Raji (cell line): ENCODE data around the gene PER2.

Experiments
- POLR2A ChIP-seq: IDR thresholded peaks from 2 replicates; pipeline ENCODE4 v1.6.1; 2011; ENCODE audit warnings: low read depth, low read length, control low read depth; ENCODE audit not compliant: insufficient read depth

PER2 gene

DNA sequence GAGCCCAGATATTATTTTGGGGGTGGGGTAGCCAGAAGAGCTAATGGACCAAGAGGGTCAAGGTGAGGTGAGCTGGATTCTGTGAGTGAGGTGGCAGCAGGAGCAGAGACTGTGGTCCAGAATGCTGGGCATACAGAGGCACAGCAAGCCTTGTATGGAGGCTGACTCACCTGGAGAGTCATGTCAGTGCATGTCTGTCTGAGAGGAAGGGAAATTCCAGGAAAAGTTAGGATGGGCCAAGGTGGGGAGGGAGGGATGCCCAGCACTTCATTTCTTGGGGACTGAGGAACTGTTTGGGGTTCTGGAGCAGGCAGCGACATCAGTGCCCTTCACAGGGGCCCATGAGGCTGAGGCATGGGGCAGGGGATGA, 21.1 kb downstream of the PER2 start:
- no peak for TF ChIP-seq POLR2A

DNA sequence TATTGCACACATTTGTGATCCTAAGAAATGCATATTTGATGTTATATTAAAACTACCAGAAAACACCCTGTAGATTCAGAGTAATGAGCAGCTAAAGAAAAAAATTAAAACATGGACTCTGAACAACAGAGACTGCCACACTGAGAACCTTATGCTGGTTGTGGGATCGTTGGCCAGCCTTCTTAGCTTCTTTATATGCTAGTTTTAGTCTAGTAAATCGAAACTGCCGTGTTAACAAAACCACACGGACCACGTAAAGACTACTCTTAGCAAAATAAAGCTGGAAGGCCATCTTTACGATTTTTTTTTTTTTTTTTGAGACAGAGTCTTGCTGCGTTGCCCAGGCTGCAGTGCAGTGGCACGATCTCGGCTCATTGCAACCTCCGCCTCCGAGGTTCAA, 22.8 kb downstream of the PER2 start:
- no peak for TF ChIP-seq POLR2A

DNA sequence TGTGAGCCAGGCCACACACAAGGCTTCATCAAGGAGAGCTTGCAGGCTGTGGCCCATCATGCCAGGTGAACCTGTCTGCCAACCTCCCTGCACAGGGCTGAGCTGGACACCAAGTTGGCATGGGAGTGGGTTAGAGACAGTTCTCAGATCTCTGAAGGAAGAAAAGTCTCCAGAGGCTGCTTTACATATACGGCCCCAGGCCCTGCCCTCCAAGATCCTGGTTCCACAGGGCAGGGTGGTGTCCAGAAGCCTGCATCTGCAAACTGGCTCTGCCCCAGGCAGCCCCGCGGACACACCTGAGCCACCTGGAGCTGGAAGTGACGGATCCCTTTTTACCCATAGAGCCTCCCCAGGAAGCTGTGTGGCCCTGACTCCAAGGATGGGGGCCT, 24.3 kb downstream of the PER2 start:
- no peak for TF ChIP-seq POLR2A

DNA sequence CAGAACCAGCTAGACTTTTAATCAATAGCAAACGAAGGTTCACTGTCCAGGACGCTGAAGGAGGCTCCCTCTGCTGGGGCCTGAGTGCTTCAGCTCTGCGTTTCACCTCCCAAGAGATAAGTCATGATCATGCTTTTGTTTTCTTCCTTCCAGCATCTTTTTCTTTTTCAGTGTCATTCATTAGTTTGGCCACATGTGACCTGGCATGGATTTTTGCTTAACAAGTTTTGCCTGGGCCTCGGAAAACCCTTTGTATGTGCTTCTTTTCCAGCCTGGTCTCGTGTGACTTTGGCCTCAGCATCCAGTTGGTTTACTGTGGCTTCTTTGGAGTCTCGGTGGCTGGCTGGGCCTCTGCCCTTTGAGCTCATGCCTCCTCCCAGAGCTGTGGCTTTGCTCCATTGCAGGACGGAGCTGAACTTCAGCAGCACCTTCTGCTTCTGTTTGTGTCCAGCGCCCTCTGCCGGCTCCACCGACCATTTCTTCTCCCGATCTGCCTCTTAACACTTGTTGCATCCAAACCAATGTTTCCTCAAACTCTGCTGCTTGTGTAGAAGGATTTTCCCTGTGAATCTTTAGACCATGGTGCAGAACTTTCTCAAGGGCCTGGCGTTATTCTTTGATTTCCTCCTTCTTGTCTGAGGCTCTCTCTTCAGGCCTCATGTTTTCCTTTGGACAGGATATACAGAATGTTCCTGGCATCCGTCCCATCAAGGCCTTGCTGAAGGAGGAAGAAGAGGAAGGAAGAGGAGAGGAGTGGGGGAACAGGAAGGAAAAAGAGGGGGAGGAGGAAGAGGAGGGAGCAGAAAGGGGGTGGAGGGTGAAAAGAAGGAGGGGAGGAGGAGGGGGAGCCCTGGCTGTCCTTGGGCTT, 25.0 kb downstream of the PER2 start:
- no peak for TF ChIP-seq POLR2A

DNA sequence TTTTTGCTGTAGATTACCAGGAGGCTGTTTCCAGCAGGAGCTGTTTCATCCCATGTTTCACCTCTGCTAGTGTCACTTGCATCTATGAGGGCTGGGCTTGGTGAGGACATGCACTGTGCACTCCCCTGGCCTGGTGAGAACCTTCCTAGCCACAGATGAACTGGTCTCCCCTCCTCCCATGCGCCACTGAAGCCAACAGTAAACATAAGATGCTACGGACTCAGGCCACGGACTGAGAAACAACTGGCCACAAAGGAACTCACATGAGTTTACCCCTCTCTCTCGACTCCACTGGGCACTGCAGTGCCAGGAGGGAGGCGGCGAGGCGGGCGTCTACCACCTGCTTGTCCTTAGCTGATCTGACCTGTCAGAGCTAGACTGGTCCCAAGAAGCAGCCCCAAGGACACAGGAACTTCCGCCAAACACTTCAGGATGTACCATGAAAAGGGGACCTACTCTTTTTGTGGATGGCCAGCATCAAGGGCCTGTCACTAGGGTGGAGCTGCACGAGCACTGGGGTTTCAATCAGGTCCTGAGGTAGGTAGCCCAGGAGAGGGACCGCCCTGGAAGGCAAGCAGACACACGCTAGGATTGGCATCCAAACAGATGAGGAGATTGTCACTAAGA, 25.8 kb downstream of the PER2 start:
- TF ChIP-seq POLR2A: no peak

DNA sequence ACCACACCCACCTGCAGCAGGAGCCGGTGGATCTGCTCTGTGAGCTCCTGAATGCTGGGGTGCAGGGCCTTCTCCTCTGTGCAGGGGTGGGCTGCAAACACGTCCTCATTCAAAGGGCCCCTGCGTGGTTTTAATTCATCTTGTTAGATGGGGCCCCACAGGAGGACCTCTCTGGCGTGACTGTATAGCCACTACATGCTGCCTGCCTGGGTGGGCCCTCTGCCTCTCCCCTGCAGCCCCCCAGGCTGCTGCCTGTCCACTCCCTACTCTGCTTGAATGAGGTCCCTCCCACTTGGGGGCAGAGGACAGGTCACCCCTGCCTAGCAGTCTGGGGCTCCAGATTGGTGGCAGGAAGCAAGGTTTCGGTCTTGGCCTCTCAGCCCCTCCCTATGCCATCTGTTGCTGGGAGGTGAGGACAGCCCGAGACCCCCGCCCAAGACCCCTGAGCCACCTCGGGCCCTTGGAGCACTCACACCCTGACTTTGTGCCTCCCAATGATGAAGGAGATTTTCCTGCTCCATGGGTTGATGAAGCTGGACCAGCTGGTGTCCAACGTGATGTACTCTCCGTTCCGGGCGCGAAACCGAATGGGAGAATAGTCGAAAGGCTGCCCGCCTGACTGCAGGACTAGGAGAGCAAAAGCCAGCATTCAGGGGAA, 26.6 kb downstream of the PER2 start:
- no peak for TF ChIP-seq POLR2A

DNA sequence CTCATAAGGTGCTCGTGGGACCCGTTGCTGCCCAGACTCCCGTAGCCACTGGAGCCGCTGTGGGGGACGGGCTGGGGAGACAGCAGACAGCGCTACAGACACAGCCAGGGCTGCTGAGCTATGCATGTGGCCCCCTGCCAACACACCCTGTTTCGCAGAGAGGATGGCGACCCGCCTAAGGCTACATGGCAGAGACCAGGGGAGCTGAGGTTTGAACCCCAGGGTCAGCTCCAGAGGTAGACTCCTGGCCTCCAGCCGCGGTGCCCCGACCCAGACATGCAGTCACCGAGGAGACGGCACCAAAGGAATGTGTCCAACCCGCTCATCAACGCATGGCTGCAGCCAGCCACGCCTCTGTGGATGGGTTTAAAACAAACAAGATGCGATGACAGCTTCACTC, 27.5 kb downstream of the PER2 start:
- TF ChIP-seq POLR2A: no peak

DNA sequence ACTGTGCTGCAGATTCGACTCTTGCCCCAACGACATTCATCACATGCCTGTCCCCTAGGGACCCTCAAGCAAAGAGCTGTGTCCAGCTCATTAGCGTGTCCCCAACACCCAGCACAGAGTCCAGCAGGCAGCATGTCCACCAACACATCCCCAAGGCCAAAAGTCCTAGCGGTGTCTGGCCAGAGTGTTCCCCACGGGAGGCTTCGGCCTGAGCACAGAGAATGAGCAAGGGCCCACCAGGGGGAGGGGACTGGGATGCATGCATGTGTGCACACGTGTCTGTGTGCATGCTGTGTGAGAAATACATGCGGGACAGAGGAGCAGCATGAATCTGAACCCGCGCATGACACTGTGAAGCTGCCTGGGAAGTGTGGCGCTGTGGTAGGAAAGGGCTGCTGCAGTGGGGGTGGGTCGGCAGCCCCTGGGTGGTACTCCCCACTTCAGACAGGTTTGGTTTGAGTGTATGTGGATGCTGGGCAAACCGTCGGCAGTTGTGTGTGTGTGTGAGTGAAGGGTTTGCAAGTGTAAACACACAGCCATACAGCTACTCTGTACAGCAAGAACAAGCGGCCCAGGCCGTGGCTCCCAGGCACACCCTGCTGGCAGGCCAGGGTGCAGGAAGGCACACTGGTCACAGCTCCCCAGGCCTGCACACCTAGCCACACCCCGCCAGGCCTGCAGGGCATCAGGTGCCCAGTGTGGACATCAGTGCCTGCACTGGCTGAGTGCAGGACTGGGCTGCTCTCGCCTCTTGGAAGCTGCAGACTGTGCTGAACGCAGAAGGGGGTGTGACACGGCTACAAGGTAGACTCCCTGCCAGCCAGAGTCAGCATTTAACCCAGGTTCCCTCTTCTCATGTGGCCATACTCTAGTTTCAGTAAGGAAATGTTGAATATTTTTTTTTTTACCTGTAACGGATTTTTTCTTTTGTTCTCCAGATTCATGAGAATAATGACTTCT, 29.1 kb downstream of the PER2 start:
- TF ChIP-seq POLR2A: no peak

DNA sequence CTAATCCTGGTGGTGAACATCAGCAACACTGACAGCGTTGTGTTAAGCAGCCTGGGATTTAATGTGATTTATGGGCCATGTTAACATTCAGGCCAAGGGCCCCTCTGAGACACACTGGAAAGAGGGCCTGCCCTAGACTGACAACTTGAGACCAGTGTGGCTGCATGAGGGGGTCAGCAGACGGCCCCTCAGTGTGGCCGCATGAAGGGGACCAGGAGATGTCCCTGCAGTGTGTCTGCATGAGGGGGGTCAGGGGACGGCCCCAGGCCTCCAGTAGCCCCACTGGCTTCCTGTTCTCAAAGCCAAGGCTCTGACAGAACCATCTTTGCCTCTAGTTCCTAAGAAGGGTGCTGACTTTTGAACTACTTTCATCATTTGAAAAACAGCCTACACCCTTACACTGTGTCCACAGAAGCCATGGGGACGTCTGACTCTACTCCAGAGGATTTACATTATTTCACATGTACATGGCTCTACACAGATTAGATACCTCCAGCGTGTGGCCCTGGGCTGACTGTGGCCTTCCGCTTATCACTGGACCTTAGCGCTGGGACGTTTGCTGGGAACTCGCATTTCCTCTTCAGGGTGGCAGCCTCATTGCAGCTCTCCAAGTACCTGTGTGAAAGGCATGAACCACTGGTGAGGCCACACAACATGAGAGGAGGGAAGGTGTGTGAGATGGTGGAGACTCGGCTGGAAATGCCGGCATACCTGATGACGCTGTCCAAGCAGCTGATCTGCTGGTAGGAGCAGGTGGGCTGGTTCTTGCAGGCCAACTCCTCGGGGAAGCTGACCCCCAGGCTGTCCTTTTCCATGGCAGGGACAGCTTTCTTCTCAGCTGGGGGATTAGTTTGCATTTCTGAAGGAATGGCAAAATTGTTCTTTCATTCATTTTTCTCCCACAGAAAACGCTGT, 30.4 kb downstream of the PER2 start:
- TF ChIP-seq POLR2A: no peak

DNA sequence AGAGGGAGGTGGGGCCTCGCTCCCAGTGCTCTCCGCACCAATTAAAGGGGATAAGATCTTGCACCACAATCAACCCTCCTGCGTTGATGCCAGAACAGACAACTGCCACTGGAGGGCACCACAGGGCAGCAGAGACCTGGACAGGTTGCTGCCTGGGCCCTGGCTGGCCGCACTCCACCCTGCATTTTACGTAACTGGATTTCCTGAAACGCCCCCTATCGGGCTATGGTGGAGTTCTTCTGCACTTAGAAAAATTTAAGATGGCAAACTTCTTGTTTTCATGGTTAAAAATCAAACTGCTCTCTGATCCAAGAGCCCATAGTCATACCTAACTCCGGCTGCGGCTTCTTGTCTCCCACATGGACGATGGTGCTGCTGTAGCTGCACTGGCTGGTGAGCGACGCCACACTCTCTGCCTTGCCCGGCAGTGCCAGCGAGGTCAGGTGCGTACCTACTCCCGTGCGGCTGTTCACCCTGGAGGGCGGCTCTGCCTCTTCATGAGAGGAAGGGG, 31.8 kb downstream of the PER2 start:
- TF ChIP-seq POLR2A: no peak

DNA sequence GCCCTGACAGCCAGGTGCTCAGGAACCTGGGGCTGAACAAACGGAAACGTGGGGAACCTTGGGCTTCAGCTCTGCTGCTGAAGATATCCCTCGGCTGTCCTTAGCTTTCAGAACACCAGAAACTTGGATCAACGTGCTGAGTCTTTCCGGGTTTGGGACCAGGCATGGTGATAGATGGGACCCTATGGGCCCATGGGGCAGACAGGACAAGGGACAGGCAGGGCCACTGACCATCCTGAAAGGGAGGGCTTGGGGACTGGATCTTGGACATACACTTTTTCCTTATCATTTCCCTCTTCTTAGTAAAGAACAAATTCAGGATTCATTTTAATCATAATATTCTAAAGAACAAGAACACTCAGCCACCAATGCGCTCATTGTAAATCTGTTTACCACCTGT, 32.3 kb downstream of the PER2 start:
- no peak for TF ChIP-seq POLR2A

DNA sequence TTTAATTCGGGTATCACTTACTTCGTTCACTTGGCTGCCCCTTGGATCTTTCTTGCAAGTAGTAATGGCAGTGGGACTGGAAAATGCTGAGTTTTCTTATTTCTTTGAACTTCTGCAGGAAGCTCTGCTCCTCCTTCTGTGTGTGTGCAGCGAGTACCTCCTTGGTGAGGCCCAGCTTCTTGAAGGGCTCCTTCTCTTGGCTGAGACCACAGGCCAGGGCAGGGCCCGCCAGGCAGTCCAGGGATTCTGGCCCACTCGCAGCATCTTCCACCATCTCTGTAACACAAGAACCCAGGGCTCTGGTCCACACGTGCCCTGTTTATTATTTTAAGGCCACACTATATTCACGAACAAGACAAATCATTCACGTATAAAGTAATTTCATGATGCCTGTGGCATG, 32.8 kb downstream of the PER2 start:
- TF ChIP-seq POLR2A: no peak

DNA sequence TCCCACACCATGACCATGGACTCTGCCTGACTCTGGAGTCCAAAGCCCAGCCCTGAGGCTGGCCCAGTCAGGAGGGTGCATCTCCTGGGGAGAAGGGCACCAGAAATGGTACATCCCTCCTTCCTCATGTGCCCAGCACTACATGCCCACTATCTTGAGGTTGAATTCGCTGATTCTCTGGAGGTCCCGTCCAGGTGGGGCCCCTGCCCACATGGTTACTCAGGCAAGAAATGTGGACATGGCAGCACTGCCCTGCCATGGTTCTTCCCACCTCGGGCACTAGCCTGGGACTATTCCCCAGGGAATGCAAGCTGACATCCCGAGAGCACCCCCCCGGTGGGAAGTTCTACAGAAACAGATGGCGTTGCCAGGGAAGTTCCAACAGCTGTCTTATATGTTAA, 33.3 kb downstream of the PER2 start:
- TF ChIP-seq POLR2A: no peak

DNA sequence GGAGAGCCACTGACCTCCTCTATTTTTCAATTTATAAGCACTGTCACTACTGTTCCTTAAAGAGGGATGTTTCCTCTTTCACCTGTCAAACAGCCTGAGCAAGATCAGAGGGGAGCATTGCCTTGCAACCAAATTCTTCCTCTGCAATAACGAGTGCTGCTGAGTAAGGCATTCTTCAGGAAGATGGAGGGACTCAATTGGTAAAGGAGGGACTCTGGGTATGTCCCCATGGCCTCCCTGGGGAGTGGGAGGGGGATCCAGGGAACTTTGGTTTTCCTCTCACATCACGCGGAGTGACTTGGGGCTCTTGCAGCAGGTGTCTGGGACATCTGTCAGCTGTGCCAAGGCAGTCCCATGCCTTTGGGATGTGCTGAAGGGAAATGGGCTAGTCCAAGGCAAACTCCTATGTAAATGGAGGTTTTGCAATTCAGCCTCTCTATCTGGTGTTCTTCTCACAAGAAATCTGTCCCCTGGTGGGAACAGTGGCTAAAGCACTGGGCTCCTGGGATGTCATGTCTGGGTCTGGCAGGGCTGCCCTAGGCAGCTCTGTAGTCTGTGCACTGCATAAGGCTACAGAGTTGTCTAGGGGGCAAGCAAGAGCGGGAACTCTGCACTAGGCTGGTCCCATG, 34.2 kb downstream of the PER2 start:
- no peak for TF ChIP-seq POLR2A
